SIG-M5 treated with dmso at 0.1 percent for 504 hours (cell line): ENCODE results near the gene FBXL16.
"Not testable (repeated sequence)": the region's sequence is repeated elsewhere in the genome, so short reads cannot be mapped to it uniquely, and the experiment has no call there.

Source experiments
- DNase-seq: peaks from one replicate; lab custom pipeline; 2025; ENCODE audit not compliant: unreplicated experiment; lab: John Stamatoyannopoulos, UW

The FBXL16 gene

DNA sequence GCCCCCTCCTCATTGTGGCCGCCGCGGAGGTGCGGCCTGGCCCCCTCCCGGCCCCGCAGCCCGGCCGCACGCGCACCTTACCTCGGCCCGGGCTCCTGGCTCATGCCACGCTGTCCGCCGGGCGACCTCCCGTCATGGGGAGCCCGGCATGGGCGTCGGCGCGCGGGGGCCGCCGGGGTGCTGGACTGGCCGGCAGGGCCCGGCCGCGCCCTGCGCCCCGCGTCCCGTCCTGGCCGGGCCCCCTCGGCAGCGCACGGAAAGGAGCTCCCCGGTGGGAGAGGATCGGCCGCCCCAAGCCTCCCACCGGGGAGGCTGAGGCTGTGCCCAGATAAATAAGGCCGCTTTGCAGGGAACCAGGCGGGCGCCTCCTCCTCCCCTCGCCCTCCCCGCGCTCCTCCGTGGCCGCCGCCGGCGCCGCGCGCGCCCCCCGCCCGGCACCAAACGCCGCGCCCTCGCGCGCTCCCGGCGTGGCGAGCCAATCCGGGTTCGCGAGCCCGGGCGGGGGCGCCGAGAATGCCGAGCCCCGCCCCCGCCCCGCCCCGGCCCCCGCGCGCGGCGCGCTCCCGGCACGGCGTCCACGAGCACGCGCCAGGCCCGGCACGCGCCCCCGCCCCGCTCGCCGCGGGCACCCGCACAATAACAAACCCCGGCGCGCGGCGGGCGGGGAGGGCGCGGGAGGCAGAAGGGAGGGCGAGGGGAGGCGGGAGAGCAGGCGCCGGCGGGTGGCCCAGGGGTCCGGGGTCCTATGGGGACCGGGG lies at the start of gene FBXL16:
TSS of gene FBXL16 (minus strand) at position 371 of the 758 bp plus-strand sequence. CDS start 8,396 bp downstream, outside the sequence.
- no peak for DNase-seq

DNA sequence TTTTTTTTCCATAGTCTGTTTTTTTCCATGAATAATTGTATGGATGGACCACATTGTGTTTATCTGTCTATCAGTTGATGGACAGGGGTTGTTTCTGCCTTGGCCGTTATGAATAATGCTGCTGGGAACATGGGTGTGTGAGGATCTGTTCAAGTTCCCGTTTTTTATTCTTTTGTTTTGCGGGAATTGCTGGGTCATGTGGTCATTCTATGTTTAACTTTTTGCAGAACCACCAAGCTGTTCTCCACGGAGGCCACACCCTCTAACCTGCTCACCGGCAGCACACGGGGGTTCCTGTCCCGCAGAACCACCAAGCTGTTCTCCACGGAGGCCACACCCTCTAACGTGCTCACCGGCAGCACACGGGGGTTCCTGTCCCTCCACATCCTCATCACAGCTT lies 49.1 kb upstream of the FBXL16 start:
- peak; percentile 48 for DNase-seq

DNA sequence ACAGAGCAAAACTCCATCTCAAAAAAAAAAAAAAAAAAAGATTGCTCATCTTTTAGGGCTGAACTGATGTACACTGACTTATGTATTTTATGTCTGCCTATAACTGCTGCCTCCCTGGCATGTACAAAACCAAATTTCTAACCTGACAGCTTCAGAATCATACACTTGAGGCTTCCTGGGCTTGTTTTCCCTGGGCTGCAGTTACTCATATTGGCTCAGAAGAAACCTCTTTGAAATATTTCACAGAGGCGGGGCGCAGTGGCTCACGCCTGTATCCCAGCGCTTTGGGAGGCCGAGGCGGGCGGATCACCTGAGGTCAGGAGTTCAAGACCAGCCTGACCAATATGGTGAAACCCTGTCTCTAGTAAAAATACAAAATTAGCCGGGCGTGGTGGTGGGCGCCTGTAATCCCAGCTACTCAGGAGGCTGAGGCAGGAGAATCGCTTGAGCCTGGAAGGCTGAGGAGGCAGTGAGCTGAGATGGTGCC lies 48.6 kb upstream of the FBXL16 start:
- DNase-seq: not testable (repeated sequence)

GRCh38 chr16:752007-752312 lies 46.4 kb upstream of the FBXL16 start:
- no peak for DNase-seq

- DNase-seq: no peak
Observed at GRCh38 chr16:751152-752006, 45.8 kb upstream of the FBXL16 start.

DNA sequence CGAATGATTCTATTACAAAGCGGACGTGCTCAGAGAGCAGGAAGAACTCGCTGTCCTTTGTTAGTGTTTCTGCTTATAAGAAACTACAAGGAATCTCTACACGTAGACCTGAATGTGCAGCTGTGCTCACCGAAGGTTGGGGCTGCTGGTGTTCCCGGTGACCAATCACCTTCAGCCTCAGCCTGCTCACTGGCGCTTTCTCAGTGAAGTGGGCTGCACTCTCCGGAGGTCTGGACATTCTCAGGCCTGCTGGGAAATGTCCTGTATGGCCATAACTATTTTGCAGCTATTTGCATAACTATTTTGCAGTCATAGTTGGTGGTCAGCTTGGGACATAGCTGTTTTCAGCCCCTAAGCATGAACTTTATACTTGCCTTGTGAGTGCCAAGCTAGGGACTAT lies 44.9 kb upstream of the FBXL16 start:
- no peak for DNase-seq

DNA sequence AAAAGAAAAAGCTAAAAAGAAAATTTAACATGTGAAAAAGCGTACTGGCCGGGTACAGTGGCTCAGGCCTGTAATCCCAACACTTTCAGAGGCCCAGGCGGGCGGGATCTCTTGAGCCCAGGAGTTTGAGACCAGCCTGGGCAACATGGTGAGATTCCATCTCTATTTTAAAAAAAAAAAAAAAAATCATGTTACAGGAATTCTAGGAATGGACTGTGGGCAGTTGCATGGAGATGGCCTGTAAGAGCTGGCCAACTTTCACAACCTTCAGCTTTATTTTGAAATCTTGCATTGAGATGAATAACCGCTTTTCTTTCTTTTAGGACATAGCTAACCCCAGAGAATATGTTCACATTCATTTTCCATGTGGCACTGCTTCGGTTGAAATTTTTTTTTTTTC lies 43.4 kb upstream of the FBXL16 start:
- DNase-seq: no peak

- no peak for DNase-seq
Observed at GRCh38 chr16:747978-748746, 42.6 kb upstream of the FBXL16 start.

GRCh38 chr16:746637-747036 lies 41.0 kb upstream of the FBXL16 start:
- DNase-seq: no peak

- no peak for DNase-seq
Observed at GRCh38 chr16:745739-746138, 40.1 kb upstream of the FBXL16 start.

GRCh38 chr16:743794-744500 lies 38.3 kb upstream of the FBXL16 start:
- DNase-seq: no peak

DNA sequence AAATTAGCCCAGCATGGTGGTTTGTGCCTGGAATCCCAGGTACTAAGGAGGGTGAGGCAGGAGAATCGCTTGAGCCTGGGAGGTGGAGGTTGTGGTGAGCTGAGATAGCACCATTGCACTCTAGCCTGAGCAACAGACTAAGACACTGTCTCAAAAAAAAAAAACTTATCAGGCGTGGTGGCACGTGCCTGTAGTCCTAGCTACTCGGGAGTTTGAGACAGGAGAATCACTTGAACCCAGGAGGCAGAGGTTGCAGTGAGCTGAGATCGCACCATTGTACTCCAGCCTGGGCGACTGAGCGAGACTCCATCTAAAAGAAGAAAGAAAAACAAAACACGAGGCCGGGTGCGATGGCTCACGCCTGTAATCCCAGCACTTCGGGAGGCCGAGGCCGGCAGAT lies 37.3 kb upstream of the FBXL16 start:
- DNase-seq: not testable (repeated sequence)

- no peak for DNase-seq
Observed at GRCh38 chr16:741986-742629, 36.5 kb upstream of the FBXL16 start.

GRCh38 chr16:740764-741505 lies 35.3 kb upstream of the FBXL16 start, which contains the start of gene CIAO3:
Gene CIAO3 (minus strand): TSS chr16:740997. CDS start chr16:740985, 12 bp downstream.
- DNase-seq: peak; percentile 67

DNA sequence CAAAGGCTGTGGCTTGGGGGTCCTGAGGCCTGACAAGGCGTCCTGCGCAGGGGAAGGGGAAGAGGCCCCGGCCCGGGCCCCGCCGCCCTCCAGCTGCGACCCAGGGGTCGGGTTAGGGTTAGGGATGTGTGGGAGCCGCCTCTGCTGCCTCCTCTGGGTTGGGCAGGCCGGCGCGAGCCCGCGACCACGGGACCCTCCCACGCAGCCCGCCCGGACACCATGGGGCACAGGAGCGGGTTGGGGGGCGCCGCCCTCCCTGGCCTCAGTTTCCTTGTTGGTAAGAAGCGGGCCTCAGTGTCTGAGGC lies 34.8 kb upstream of the FBXL16 start:
- no peak for DNase-seq

GRCh38 chr16:739560-740458 lies 34.2 kb upstream of the FBXL16 start:
- DNase-seq: no peak

DNA sequence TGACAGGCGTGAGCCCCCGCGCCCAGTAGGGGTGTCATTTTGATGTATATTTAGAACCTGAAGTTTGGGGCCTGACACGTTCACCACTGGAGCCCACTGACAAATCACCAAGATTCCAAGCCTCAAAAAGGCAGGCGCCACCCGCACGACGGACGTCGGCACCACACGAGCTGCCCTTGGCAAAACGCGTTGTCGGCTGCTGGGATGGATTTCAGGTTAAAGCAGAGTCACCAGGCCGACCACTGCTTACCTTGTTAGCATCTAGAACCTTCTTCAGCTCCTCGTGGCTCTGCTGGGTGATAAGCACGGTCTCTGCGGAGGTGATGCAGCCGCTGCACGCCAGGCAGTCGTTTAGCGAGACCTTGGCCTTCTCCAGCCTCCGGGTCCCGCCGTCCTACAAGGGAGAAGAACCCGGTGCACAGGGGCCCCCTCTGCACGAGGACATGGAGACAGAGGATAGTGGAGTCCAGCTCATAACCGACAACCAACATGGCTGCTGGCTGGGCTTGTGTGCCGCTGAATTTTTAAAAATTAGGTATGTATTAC lies 31.4 kb upstream of the FBXL16 start:
- no peak for DNase-seq

- DNase-seq: no peak
Observed at GRCh38 chr16:735982-736453, 30.4 kb upstream of the FBXL16 start.
